Ascending aorta (tissue), 2 donors: ENCODE data around the gene SERF2. TPM values are rescaled to one million over a fixed set of nuclear protein-coding genes. Genes with fewer than 3 reads are reported as not detected.
"Not testable (repeated sequence)": the region's sequence is repeated elsewhere in the genome, so short reads cannot be mapped to it uniquely, and the experiment has no call there.

Experiments
- DNase-seq, 2 donors: peaks; one replicate each; pipeline ENCODE4 v3.0.0-alpha.2; 2019; ENCODE audit warnings: low spot score in 2 of 2
- H3K27ac ChIP-seq, 2 donors: fragments of 200-600 bp; sonication (generic); one replicate each; pipeline ENCODE4 v1.5.1; 2016 to 2017; ENCODE audit warnings: mild to moderate bottlenecking in 1 of 2
- H3K27me3 ChIP-seq: fragments of 200-600 bp; sonication (generic); one replicate; pipeline ENCODE4 v1.5.1; 2017
- H3K36me3 ChIP-seq, 2 donors: fragments of 200-600 bp; sonication (generic); one replicate each; pipeline ENCODE4 v1.5.1; 2016
- H3K4me1 ChIP-seq, 2 donors: fragments of 200-600 bp; sonication (generic); one replicate each; pipeline ENCODE4 v1.5.1; 2016 to 2017; ENCODE audit warnings: mild to moderate bottlenecking in 1 of 2
- H3K4me3 ChIP-seq, 2 donors: fragments of 200-600 bp; sonication (generic); one replicate each; pipeline ENCODE4 v1.5.1; 2016 to 2017; ENCODE audit warnings: mild to moderate bottlenecking in 1 of 2
- H3K9me3 ChIP-seq, 2 donors: fragments of 200-600 bp; sonication (generic); one replicate each; pipeline ENCODE4 v1.5.1; 2016
- CTCF ChIP-seq, 3 experiments: fragments of 200-600 bp in 2 of 3; fragments of 450-650 bp in 1 of 3; sonication (generic) in 2 of 3; IDR thresholded peaks; one replicate each; pipeline ENCODE4 v1.5.1; 2016 to 2019; ENCODE audit warnings: antibody characterized with exemption in 3 of 3, mild to moderate bottlenecking in 1 of 3, moderate library complexity in 1 of 3
- intact Hi-C: fragments of 100-400 bp; cut with DNase I; formaldehyde crosslinking; loops from one replicate; pipeline ENCODE4 v1.15.1; 2023
- total RNA-seq: library from RNA; depleted of rRNA; stranded (reverse); fragments of >200 nt; gene quantifications from one replicate; pipeline ENCODE4 v1.1.0, GENCODE V29; 2016

Gene SERF2
- total RNA-seq, 1 donor from 2014 or later = 733 TPM

GRCh38 chr15:43799945-43800285 is 7.8 kb downstream of the SERF2 start, which contains the start of gene SERINC4:
SERINC4 (minus strand) TSS chr15:43800220; CDS start chr15:43799986, 234 bp downstream.
- peaks cover 27 to 67% of the 10 kb centered on the region in 2 donors for H3K36me3 ChIP-seq
- intact Hi-C loops = loop anchor here (1.0 to 10.0 kb wide), 3 partner anchors 8 to 485 kb away; partner anchors contain the start of genes GOLM2, MFAP1 and SERF2
- H3K4me1 ChIP-seq = peaks cover 9 to 28% of the 10 kb centered on the region in 2 donors

DNA sequence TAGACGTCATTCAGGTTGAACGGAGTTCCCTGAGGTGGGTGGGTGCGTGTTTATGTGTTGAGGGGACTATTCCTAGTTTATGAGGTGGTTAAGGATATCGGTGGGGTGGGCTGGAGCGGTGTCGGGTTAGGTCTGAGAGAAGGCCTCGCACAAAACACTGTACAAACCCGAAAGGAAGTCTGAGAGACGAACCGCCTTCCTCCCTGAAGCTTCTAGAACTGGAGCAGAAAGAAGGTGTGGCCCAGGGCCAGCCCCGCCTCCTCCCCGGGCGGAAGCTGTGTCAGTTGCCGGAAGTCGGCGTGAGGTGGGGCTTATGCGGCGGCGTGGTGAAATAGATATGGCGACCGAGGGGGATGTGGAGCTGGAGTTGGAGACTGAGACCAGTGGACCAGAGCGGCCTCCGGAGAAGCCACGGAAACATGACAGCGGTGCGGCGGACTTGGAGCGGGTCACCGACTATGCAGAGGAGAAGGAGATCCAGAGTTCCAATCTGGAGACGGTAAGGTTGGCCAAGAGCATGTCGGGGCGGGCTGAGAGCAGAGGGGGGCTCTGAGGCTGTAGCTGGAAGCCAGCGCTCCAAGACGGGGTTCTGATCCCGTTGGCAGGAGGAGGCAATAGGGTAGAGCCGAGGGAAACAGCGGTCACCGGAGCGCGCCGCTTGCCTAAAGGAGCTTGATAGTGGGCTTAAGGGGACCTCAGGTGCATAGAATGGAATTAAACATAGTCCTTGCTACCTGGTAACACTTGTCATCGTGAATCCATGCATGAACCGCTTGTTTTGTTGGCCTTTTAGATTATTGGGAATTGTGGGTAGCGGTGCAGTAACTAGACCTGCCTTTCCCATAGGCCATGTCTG is 8.4 kb downstream of the SERF2 start, which contains the start of gene HYPK:
TSS of gene HYPK (plus strand) at position 314 of the 856 bp plus-strand sequence. CDS start at position 338, 24 bp downstream.
- H3K27me3 ChIP-seq = no peaks in the 10 kb centered on the region
- intact Hi-C loops = loop anchor here (1.0 to 2.0 kb wide), 2 partner anchors 8 to 24 kb away; partner anchors contain the start of genes MFAP1 and SERF2
- peaks cover 8 to 22% of the 10 kb centered on the region in 2 donors for H3K4me1 ChIP-seq
- H3K27ac ChIP-seq = peak within 1 kb of the TSS; percentile 91 to 96
- no peaks in the 10 kb centered on the region for H3K9me3 ChIP-seq
- DNase-seq = peak; percentile 75 to 97
- peaks cover 29 to 67% of the 10 kb centered on the region in 2 donors for H3K36me3 ChIP-seq
- peak within 1 kb of the TSS; percentile 85 to 96 for H3K4me3 ChIP-seq
- no peak for TF ChIP-seq CTCF (IDR thresholded peaks at IDR 0.05)

More at GRCh38 chr15:43799945-43800285, 7.8 kb downstream of the SERF2 start, which contains the start of gene SERINC4:
- H3K27ac ChIP-seq = peak within 1 kb of the TSS; percentile 91 to 96
- no peak for TF ChIP-seq CTCF (IDR thresholded peaks at IDR 0.05)
- H3K27me3 ChIP-seq = no peaks in the 10 kb centered on the region
- no peaks in the 10 kb centered on the region for H3K9me3 ChIP-seq
- H3K4me3 ChIP-seq = peak within 1 kb of the TSS; percentile 85 to 96
- no peak for DNase-seq

DNA sequence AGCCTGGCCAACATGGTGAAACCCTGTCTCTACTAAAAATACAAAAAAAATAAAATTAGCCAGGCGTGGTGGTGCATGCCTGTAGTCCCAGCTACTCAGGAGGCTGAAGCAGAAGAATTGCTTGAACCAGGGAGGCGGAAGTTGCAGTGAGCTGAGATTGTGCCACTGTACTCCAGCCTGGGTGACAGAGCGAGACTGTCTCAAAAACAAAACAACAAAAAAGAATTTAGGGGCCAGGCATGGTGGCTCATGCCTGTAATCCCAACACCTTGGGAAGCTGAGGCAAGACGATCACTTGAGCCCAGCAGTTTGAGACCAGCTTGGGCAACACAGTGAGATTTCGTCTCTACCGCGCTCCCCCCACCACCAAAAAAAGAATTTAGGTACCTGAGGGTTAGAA is 10.6 kb downstream of the SERF2 start:
- H3K9me3 ChIP-seq, intact Hi-C loops, H3K27ac ChIP-seq, H3K27me3 ChIP-seq, H3K4me3 ChIP-seq, DNase-seq: not testable (repeated sequence)
- H3K36me3 ChIP-seq = peaks cover 48 to 72% of the 10 kb centered on the region in 2 donors
- H3K4me1 ChIP-seq = peaks cover 8 to 19% of the 10 kb centered on the region in 2 donors

GRCh38 chr15:43808435-43808950 is 16.4 kb downstream of the SERF2 start:
- no peak for TF ChIP-seq CTCF (IDR thresholded peaks at IDR 0.05)
- no peak for DNase-seq
- intact Hi-C loops = no loop called here

GRCh38 chr15:43808960-43809678 is 17.0 kb downstream of the SERF2 start:
- no peak for DNase-seq
- no peaks in the 10 kb centered on the region for H3K9me3 ChIP-seq
- no peaks in the 10 kb centered on the region for H3K4me1 ChIP-seq
- no peak overlapping the region for H3K27ac ChIP-seq
- intact Hi-C loops = no loop called here
- H3K4me3 ChIP-seq = no peak overlapping the region
- no peaks in the 10 kb centered on the region for H3K27me3 ChIP-seq
- no peak for TF ChIP-seq CTCF (IDR thresholded peaks at IDR 0.05)
- H3K36me3 ChIP-seq = peaks cover 91 to 100% of the 10 kb centered on the region in 2 donors

More at GRCh38 chr15:43808435-43808950, 16.4 kb downstream of the SERF2 start:
- Histone ChIP-seq H3K27ac (no peak overlapping the region), H3K9me3 (no peaks in the 10 kb centered on the region), H3K36me3 (peaks cover 89 to 95% of the 10 kb centered on the region in 2 donors), H3K4me3 (no peak overlapping the region), H3K4me1 (no peaks in the 10 kb centered on the region), H3K27me3 (no peaks in the 10 kb centered on the region)

DNA sequence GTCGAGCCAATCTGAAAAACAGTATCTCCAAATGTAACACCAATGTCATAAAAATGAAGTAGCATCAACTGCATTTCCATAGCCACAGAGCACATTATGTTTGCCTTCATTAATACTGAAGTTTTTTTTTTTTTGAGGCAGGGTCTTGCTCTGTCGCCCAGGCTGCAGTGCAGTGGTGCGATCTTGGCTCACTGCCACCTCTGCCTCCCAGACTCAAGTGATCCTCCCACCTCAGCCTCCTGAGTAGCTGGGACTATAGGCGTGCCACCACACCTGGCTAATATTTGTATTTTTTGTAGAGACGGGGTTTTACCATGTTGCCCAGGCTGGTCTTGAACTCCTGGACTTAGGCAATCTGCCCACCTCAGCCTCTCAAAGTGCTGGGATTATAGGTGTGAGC is 22.9 kb downstream of the SERF2 start:
- H3K27me3 ChIP-seq, DNase-seq, H3K27ac ChIP-seq, H3K4me1 ChIP-seq, H3K9me3 ChIP-seq, H3K4me3 ChIP-seq, intact Hi-C loops: not testable (repeated sequence)
- peaks cover 71 to 72% of the 10 kb centered on the region in 2 donors for H3K36me3 ChIP-seq
